HG03520 (cell line): ENCODE measurements around the gene FBLN1.

ENCODE experiments used
- ATAC-seq: cut with Tn5 transposase; IDR thresholded peaks from one replicate; pipeline ENCODE4 v1.9.1; 2021; ENCODE audit warnings: mild to moderate bottlenecking, moderate library complexity; ENCODE audit not compliant: unreplicated experiment

FBLN1 gene

DNA sequence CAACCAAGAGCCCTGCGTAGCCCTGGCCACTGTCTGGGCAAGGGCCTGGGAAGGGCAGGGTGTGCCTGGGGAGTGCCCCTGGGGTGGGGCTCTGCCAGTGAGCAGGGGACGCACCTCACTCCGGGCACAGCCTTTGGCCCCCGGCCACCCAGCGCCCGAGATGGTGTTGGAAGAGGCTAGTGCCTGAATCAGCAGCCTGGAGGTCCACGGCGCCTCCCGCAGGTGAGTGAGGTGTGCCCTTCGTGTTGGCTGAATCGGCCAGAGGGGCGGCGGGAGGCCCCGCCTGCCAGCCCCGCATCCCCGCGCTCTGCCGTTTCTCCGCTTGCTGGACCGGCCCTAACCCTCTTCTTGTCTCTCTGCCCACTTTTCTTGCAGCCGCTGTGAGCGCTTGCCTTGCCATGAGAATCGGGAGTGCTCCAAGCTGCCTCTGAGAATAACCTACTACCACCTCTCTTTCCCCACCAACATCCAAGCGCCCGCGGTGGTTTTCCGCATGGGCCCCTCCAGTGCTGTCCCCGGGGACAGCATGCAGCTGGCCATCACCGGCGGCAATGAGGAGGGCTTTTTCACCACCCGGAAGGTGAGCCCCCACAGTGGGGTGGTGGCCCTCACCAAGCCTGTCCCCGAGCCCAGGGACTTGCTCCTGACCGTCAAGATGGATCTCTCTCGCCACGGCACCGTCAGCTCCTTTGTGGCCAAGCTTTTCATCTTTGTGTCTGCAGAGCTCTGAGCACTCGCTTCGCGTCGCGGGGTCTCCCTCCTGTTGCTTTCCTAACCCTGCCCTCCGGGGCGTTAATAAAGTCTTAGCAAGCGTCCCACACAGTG, 60.1 kb downstream of the FBLN1 start:
- no peak for ATAC-seq

DNA sequence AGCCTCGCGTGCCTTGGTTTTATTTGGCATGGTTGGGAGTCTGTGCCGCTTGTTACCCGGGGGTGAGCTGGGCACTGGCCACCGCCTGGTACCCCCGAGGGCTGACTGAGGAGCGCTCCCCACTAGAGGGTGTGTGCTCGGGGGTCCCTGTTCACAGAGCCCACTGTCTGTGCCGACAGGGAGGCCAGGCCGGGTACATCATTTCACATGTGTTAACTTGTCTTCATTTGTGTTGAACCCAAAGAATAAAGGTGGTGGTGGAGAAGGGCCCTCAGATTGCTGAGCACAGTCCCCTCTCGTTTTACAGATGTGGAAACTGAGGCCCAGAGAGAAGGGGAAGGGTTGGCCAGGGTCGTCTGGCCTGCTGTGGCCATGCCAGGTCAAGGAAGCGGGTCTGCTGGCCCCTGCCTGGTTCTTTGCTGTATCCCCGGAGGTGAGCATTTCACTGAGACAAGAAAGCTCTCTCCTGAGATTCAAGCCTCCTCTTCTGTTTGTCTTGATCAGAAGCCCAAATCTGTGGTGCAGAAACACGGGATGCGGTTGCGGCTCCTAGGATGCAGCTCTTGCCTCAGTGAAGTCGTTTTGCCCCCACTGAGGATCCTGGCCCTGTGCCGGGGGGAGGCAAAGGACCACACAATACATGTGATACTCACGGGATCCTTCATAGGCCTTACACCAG, 60.8 kb downstream of the FBLN1 start:
- ATAC-seq: no peak

DNA sequence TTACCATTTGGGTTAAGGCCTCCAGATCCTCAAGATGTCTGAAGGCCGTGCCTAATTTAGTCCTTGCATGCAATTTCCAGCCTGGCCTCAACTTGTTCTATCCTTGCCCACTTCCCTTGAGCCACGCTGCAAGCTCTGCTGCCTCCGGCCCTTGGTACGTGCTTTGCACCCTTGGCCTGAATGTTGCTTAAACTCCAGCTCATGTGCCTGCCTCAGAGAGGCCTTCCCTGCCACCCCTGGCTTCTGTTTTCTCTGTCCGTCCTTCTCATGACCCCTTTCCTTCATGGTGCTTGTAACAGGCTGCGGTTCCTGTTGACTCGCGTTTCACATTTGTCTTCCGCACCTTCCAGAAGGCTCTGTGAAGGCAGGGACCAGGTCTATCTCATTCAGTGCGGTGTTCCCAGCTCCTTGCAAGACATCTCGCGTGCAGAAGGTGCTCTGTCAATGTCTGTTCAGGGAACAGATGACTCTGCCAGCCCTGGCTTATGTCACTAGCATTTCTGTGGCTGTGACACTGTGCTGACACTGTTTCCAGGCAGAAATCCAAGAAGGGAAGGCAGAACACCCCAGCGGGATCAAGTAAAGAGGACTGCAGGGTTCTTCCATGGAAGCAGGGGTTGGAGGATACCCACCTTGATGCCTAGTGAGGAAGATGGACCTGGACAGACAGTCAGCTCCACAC, 61.8 kb downstream of the FBLN1 start:
- ATAC-seq: no peak

DNA sequence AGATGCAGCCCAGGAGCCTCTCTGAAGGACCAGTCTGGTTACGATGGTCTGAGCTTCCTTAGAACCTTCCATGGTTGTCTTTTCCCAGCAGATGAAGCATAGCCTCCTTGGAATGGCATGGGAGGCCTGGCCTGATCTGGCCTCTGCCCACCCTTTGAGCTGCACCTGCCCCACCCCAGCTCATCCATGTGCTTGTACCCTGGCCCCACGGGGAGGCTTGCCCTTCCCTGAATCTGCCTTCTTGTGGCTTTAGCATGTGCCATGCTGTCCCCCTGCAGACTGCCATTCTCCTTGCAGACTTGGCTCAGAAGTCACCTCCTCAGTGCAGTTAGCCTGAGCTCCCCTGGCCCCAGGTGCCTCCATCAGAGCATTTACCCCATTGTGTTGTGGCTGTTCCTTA, 62.5 kb downstream of the FBLN1 start:
- ATAC-seq: no peak

DNA sequence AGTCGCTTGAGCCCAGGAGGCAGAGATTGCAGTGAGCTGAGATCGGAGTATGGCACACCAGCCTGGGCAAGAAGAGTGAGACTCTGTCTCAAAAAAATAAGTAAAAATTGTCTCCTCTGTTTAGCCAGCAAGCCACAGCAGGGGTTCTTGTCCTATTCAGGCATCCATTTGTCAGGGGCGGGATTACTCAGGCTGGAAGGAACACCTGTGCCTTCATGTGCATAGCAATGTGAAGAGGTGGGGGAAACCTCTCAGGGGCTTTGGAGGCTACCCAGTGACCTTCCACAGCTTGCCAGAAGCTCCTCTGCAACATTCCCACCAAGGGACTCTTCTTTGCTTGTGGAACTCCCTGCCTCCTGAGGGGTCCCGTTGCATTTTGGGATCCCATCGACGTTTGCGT, 63.3 kb downstream of the FBLN1 start:
- no peak for ATAC-seq

DNA sequence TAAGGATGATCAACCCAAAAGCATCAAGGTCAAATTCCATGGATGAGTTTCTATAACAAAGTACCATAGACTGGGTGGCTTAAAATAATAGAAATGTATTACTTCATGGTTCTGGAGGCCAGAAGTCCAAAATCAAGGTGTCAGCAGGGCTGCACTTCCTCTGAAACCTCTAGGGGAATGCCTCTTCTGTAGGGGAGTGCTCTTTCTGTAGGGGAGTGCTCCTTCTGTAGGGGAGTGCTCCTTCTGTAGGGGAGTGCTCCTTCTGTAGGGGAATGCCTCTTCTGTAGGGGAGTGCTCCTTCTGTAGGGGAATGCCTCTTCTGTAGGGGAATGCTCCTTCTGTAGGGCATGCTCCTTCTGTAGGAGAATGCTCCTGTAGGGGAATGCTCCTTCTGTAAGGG, 65.5 kb downstream of the FBLN1 start:
- no peak for ATAC-seq

DNA sequence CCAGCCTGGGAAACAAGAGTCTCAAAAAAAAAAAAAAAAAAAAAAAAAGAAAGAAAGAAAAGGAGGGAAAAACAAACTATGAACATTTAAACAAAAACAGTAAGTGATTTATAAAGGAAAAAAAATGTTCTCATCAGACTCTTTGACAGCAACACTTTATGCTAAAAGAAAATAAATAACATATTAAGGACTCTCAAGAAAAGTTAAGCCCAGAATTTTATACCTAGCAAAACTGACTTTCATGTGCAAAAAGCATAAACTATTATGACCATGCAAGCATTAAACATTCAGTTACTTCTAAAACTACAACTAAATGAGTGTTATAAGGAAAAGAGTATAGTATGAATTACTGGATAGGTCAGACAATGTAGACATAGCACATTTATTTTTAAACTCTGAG, 68.4 kb downstream of the FBLN1 start:
- ATAC-seq: no peak

DNA sequence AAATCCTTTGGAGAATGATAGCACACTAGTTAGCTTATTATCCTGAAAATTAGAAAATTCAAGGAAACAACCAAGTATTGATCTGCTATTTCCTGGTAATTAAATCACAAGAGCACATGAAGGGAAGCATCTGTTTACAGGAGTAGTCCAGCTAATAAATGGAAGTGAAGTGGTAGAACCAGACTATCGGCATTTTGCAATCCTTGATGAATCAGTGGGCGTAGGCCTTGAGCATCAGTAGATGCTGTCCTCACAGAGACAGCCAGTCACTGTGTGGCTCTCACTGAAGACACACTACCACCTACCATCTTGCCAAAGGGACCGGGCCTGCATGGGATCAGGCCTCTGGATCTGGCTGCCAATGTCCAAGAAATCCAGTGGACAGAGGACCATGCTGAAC, 69.8 kb downstream of the FBLN1 start:
- ATAC-seq: no peak

DNA sequence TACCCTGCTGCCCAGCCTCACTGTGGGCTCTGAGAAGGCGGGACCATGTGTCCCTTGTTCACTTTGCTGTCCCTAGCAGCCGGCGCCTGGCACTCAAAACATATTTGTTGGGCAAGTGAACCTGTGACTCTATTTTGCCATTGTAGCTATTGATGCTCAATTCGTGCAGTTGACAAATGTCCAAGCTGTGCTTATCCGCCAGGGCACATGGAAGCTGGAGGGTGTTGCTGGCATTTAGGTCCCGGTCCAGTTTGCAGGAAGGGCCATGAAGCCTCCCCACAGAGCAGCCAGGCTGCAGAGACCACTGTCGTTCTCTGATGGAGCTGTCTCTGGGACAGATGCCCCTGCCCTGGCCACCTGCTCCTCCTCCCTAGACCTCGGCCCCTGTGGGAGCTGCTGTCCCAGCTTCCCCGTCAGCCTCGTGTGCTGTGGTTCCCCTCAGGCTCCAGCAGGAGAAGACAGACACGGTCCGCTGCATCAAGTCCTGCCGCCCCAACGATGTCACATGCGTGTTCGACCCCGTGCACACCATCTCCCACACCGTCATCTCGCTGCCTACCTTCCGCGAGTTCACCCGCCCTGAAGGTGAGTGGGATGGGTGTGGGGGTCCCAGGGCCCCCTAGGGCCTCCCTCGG, 71.5 kb downstream of the FBLN1 start:
- ATAC-seq: no peak

DNA sequence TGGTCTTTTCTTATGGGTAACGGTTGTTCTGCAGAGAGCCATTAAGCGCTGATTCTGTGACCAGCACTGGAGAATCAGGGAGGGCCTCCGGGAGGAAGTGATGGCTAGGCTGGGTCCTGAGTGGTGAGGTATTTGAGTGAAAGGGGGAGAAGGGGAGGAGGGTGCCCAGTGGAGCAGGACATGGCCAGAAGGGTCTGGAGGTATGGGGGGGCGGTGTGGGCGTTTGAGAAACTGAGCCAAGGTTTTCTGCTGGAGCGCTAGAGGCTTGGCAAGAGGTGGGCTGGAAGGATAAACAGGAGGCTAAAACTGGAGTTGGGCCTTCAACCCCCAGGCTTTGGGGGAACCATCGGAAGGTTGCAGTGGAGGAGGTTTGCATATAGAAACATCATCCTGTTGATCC, 72.5 kb downstream of the FBLN1 start:
- no peak for ATAC-seq

DNA sequence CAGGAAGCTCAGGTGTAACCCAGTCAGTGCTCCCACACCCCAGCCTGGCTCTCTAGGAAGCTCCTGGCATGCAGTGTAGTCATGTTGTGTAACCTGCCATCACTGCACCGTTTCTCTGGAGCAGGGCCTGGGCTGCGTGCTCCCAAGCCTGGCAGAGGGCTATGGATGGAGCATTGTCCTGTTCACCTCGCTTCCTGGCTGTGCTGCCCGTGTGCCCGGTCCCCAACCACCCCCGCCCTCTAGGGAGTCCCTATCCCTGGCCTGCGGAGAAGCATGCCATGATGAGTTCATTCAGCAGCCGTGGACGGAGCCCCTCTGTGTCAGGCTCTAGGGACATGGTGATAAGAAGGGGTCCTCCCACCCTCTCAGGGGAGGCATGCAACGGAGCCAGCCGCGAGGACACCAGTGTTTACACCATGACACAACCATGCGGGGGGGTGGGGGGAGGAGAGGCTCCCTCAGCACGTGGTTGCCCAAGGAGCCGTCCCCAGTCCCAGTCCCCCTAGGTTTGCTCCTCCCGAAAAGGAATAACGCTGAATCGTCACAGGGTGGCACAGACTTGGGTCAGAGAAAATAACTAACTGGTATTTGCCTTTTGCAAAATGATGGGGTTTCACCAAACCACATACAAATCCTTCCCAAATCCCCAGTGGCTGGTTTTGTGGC, 73.1 kb downstream of the FBLN1 start:
- no peak for ATAC-seq

DNA sequence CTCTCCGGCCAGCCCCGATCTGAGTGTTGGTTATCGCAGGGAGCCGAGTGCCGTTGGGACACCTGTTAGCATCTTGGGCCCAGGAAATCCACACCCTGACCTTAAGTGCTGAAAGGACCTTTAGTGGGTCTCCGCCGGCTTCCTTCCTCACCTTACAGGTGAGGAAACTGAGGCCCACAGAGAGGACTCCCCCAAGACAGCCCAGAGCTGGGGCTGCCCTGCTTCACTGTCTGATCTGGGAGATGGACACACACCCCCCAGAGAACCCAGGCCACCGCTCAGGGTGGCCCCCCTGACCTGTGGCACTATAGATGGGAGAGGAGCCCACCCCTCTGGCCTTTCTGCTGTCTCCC, 73.6 kb downstream of the FBLN1 start:
- no peak for ATAC-seq

DNA sequence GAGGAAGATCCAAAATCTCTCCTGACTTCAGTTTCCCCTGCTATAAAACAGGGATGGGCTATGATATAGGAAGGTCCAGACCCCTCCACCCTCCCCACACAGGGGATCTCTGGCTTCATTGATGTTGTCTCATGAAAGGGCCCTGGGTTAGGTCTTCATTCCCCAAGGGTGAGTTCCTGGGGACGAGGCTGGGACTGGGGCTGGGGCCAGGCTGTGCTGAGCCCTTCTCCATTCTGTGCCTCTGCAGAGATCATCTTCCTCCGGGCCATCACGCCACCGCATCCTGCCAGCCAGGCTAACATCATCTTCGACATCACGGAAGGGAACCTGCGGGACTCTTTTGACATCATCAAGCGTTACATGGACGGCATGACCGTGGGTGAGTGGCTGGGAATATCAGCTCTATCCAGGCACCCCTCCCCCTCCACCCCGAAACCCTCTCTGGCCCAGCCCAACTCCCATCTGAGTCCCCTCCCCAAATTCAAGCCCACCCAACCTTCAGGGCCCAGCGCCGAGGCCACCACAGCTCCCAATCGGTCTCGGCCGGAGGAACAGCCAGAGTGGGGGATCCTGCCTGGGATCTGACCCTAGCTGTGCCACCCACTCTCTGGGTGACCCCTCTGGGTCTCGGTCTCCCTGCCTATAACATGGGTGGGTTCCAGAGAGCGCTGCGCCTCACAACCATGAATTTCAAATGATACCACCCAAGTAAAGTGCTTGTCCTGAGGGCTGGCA, 74.2 kb downstream of the FBLN1 start:
- ATAC-seq: no peak

DNA sequence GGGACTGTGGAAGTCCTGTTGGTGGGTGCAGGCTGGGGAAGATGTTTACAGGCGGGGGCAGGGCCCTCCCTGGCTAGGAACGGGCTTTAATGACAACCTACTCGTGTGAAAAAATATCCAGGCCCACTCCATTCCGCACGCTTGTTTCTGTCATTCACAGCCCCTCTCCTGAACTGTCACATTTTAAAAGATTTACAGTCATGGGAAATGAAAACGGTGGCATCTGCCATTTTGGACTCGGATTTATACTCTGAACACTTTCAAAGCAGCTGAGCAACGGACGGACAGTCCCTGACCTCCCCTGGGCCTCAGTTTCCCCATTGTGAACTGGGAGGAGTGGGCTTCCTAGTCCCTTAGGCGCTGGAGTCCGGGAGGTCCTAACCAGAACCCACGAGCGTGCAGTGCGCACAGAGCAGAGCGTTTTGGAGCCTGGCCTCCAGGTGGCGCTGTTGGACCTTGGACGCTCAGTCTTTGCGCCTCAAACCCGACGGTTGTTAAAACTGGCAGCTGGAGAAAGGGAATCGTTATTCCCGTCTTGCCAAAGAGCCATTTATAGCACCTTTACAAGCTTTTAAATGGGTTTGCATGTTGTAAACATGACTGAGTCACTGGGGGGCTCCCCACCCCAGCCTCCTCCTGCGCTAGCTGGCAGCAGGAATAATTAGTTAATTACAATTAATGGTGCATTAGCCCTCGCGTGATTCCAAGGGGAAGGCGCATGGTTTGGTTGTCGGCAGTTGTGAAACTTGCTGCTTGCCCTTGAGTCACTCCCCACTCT, 75.3 kb downstream of the FBLN1 start:
- ATAC-seq: no peak

DNA sequence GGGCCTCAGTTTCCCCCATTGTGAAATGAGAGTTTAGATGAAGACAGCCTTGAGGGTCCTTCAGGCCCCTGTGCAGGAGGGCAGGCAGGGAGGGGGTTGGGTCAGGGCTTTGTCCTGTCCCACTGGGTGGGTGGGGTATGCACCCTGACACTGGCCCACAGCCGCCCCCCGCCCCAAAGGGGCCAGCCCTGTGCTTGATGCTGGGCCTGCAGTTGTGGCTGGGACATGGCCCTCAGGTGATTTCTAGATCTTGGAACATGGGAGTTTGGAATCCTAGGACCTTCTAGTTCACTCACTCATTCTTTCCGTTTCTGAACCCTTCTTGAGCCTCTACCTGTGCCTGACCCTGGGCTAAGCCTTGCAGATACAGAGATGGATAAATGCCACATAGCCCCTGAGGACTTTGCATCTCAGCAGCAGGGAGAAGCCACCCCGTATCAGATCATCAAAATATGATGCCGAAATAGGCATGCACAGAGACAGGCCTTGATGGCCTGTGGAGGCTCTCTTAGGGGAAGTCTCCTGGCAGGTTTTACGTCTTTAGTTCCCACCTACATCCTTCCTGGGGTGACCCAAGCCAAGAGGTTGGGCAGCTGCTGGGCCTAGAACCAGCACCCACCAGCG, 76.0 kb downstream of the FBLN1 start:
- no peak for ATAC-seq

DNA sequence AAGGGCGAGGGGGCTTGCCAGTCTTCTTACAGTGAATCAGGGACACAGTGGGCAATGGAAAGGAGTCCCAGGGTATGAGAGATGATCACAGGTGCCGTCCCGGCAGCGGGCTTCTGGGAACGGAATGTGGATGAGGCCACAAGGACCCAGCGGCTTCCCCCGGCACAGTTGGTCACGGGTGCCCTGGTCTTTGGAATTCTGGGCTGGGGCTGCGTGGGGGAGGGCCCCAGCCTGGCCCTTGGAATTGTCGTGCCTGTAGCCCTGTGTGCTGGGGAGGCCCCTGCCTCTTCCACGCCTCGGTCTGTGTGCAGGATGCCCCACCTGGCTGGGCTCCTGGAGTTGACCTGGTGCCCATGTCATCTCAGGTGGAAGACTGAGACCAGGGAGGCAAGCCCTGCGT, 76.6 kb downstream of the FBLN1 start:
- no peak for ATAC-seq

DNA sequence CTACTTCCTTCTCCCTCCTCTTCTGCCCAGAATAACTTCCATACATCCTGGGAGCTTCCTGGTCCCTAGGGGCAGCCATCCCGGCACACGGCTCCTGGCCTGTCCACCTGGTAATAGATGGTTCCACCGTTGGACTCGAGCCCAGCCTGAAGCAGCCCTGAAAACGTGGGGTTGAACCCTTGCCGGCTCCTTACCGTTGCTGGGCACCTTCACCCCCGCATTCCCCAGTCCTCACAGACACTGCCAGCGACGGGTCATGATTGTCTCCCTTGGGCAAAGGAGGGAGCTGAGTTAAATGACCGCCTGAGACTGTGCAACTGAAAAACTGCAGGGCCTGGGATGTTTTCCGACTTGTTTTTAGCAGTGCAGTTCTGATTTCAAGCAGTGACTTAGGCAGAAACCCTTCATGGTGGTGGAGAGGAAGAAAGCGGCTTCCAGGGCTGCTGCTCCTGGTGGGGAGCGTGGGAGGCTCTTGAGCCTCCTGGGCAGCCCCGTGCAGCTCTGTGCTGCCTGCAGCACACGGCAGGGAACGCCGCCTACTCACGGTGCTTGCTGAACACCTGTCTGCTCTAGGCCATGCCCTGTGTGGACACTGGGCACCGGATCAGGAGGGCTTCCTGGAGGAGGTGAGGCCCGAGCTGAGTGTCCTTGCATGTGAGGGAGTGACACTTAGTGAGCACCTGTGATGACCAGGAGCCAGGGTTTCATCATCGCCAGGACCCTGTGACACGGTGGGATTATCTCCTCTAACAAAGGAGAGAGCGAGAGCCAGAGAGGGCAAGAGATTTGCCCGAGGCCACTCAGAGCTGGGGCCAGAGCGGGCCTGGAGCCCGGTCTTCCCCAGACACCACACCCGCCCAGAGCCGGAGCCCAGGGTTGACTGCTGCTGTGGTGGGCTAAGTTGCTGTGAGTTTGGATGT, 77.4 kb downstream of the FBLN1 start:
- no peak for ATAC-seq

DNA sequence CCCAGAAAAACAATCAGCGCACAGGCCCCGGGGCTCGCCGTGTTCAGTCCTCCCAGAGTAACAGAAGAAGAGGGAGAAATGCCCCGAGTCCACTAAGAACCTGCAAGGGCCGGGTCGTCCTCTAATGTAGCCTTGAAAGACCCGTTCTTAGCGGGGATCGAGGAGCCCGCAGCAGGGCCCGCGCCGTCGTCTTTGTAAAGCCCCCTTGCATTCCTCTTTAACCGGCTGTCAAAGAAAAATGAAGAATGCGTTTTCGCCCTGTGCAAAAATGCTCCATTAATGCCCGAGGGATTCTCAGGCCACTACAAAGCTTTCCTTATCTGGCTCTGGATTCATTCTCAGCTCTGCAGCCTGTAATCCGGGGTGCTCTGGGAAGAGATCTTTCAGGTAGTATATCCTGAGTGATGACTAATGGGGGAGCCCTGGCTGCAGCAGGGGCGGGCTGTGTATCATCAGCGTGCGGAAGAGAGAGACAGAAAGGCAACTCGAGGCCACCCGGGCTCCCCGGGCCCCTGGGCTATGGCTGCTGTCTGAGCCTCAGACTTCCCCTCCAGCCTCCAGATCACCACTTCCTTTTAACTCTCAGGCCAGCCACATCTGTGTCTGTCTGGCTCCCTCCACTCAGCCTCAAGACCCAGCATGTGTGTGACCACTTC, 78.2 kb downstream of the FBLN1 start:
- ATAC-seq: no peak
